Peyer's patch (tissue), 4 donors: Measurements from ENCODE around the gene ITGA7. TPM values are rescaled to one million over a fixed set of nuclear protein-coding genes. Genes with fewer than 3 reads are reported as not detected.

Source experiments
- DNase-seq, 3 donors: peaks; one replicate each; pipeline ENCODE4 v3.0.0-alpha.2; 2017 to 2019
- H3K27ac ChIP-seq, 4 donors: fragments of 200-600 bp; sonication (generic); one replicate each; pipeline ENCODE4 v1.5.1; 2016 to 2019
- H3K27me3 ChIP-seq, 2 donors: fragments of 200-600 bp; sonication (generic); one replicate each; pipeline ENCODE4 v1.5.1; 2019
- H3K36me3 ChIP-seq, 3 donors: fragments of 200-600 bp; sonication (generic); one replicate each; pipeline ENCODE4 v1.5.1; 2016 to 2019
- H3K4me1 ChIP-seq, 4 donors: fragments of 200-600 bp; sonication (generic); one replicate each; pipeline ENCODE4 v1.5.1; 2016 to 2019
- H3K4me3 ChIP-seq, 4 donors: fragments of 200-600 bp; sonication (generic); 1 replicate in 3 of 4; 2 replicates in 1 of 4; pipeline ENCODE4 v1.5.1; 2016 to 2019; ENCODE audit warnings: mild to moderate bottlenecking in 1 of 4
- H3K9me3 ChIP-seq, 4 donors: fragments of 200-600 bp; sonication (generic); one replicate each; pipeline ENCODE4 v1.5.1; 2016 to 2019; ENCODE audit warnings: mild to moderate bottlenecking in 1 of 4
- POLR2A ChIP-seq, 2 donors: fragments of 450-650 bp; IDR thresholded peaks; one replicate each; pipeline ENCODE4 v1.5.1; 2017; ENCODE audit warnings: antibody characterized with exemption in 2 of 2, mild to moderate bottlenecking in 2 of 2, moderate library complexity in 2 of 2
- total RNA-seq, 4 donors: library from RNA; depleted of rRNA; stranded (reverse); fragments of >200 nt; gene quantifications; one replicate each; pipeline ENCODE4 v1.1.0, GENCODE V29; 2016
- TF ChIP-seq, protein P1 (sequence below), 6 experiments: fragments of 450-650 bp in 4 of 6; fragments of 200-600 bp in 2 of 6; sonication (generic) in 1 of 6; IDR thresholded peaks; one replicate each; pipeline ENCODE4 v1.5.1; 2017 to 2019; ENCODE audit warnings: antibody characterized with exemption in 6 of 6, mild to moderate bottlenecking in 3 of 6, moderate library complexity in 1 of 6

Gene ITGA7
- total RNA-seq, 4 donors from 2014 or later, result 13.1 to 29.0 (median 27.0) TPM

- Histone ChIP-seq H3K27me3 (no peaks in the 10 kb centered on the region), H3K9me3 (peaks cover 0 to 9% (median 0%) of the 10 kb centered on the region in 4 donors), H3K4me1 (peaks cover 0 to 10% (median 2%) of the 10 kb centered on the region in 4 donors), H3K27ac (peak overlapping the region; percentile 52 to 74 (median 56)), H3K4me3 (no peak overlapping the region), H3K36me3 (no peaks in the 10 kb centered on the region)
- no peak for TF ChIP-seq POLR2A (IDR thresholded peaks at IDR 0.05)
- no peak for DNase-seq
Observed at GRCh38 chr12:55647027-55647426, 60.7 kb downstream of the ITGA7 start.

GRCh38 chr12:55644591-55644990 lies 63.1 kb downstream of the ITGA7 start:
- H3K27ac ChIP-seq, result no peak overlapping the region
- H3K27me3 ChIP-seq, result no peaks in the 10 kb centered on the region
- H3K36me3 ChIP-seq, result no peaks in the 10 kb centered on the region
- H3K9me3 ChIP-seq, result no peaks in the 10 kb centered on the region
- TF ChIP-seq, protein P1, sequence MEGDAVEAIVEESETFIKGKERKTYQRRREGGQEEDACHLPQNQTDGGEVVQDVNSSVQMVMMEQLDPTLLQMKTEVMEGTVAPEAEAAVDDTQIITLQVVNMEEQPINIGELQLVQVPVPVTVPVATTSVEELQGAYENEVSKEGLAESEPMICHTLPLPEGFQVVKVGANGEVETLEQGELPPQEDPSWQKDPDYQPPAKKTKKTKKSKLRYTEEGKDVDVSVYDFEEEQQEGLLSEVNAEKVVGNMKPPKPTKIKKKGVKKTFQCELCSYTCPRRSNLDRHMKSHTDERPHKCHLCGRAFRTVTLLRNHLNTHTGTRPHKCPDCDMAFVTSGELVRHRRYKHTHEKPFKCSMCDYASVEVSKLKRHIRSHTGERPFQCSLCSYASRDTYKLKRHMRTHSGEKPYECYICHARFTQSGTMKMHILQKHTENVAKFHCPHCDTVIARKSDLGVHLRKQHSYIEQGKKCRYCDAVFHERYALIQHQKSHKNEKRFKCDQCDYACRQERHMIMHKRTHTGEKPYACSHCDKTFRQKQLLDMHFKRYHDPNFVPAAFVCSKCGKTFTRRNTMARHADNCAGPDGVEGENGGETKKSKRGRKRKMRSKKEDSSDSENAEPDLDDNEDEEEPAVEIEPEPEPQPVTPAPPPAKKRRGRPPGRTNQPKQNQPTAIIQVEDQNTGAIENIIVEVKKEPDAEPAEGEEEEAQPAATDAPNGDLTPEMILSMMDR (IDR thresholded peaks at IDR 0.05), result no peak
- no peak for TF ChIP-seq POLR2A (IDR thresholded peaks at IDR 0.05)
- H3K4me3 ChIP-seq, result no peak overlapping the region
- no peak for DNase-seq
- peaks cover 0 to 4% (median 0%) of the 10 kb centered on the region in 4 donors for H3K4me1 ChIP-seq

GRCh38 chr12:55642669-55643068 lies 65.0 kb downstream of the ITGA7 start:
- no peaks in the 10 kb centered on the region for H3K27me3 ChIP-seq
- H3K4me1 ChIP-seq, result peaks cover 0 to 4% (median 0%) of the 10 kb centered on the region in 4 donors
- peak overlapping the region in 2 of 4 donors; percentile 6 to 24 for H3K27ac ChIP-seq
- H3K9me3 ChIP-seq, result no peaks in the 10 kb centered on the region
- no peak for TF ChIP-seq POLR2A (IDR thresholded peaks at IDR 0.05)
- TF ChIP-seq, protein P1 (IDR thresholded peaks at IDR 0.05), result no peak
- H3K4me3 ChIP-seq, result no peak overlapping the region
- peak in 2 of 3 donors; percentile 62 to 67 for DNase-seq
- no peaks in the 10 kb centered on the region for H3K36me3 ChIP-seq

DNA sequence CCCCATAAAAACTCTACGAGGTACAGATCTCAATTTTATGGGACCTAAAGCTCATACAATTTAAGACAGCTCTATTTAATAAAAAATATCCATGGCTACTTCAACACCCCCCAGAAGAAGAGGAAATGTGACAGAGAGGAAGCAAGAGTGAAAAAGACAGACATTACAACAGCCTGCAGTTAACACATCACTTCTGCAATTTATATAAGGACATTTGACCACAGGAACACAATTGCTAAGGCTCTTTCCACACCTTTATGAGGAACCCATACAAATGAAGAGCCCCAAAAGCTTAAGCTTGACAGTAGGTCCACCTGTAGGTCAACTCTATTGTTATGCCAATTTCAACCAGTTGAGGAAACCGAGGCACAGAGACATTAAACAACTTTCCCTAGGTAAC lies 65.4 kb downstream of the ITGA7 start:
- peak overlapping the region in 2 of 4 donors; percentile 6 to 24 for H3K27ac ChIP-seq
- peaks cover 0 to 4% (median 0%) of the 10 kb centered on the region in 4 donors for H3K4me1 ChIP-seq
- H3K27me3 ChIP-seq, result no peaks in the 10 kb centered on the region
- no peaks in the 10 kb centered on the region for H3K9me3 ChIP-seq
- H3K36me3 ChIP-seq, result no peaks in the 10 kb centered on the region
- DNase-seq, result no peak
- TF ChIP-seq, protein P1 (IDR thresholded peaks at IDR 0.05), result no peak
- no peak for TF ChIP-seq POLR2A (IDR thresholded peaks at IDR 0.05)
- H3K4me3 ChIP-seq, result no peak overlapping the region

- H3K4me3 ChIP-seq, result no peak overlapping the region
- H3K4me1 ChIP-seq, result peaks cover 0 to 4% (median 0%) of the 10 kb centered on the region in 4 donors
- no peaks in the 10 kb centered on the region for H3K36me3 ChIP-seq
- H3K9me3 ChIP-seq, result no peaks in the 10 kb centered on the region
- H3K27ac ChIP-seq, result peak overlapping the region in 1 of 4 donors; percentile 6
- no peak for DNase-seq
- H3K27me3 ChIP-seq, result no peaks in the 10 kb centered on the region
- no peak for TF ChIP-seq POLR2A (IDR thresholded peaks at IDR 0.05)
- TF ChIP-seq, protein P1 (IDR thresholded peaks at IDR 0.05), result no peak
Observed at GRCh38 chr12:55641595-55641994, 66.1 kb downstream of the ITGA7 start.

- no peaks in the 10 kb centered on the region for H3K27me3 ChIP-seq
- DNase-seq, result no peak
- TF ChIP-seq, protein P1 (IDR thresholded peaks at IDR 0.05), result no peak
- no peak for TF ChIP-seq POLR2A (IDR thresholded peaks at IDR 0.05)
- H3K27ac ChIP-seq, result no peak overlapping the region
- H3K4me3 ChIP-seq, result no peak overlapping the region
- no peaks in the 10 kb centered on the region for H3K9me3 ChIP-seq
- H3K36me3 ChIP-seq, result no peaks in the 10 kb centered on the region
- peaks cover 0 to 1% (median 0%) of the 10 kb centered on the region in 4 donors for H3K4me1 ChIP-seq
Observed at GRCh38 chr12:55637467-55637866, 70.2 kb downstream of the ITGA7 start.
